KOPT-K1 (cell line): ENCODE data around the gene LINGO1.

Experiments used
- H3K27ac ChIP-seq: fragments of 200-600 bp; sonication (generic); 2 replicates; pipeline ENCODE4 v1.5.1; 2016; ENCODE audit warnings: antibody characterized with exemption, mild to moderate bottlenecking, low read depth, low read length; ENCODE audit not compliant: poor library complexity, severe bottlenecking
- H3K36me3 ChIP-seq: fragments of 200-600 bp; sonication (generic); 2 replicates; pipeline ENCODE4 v1.5.1; 2017; ENCODE audit warnings: antibody characterized with exemption, mild to moderate bottlenecking, low read length, moderate library complexity; ENCODE audit not compliant: insufficient read depth
- H3K9me3 ChIP-seq: fragments of 200-600 bp; sonication (generic); 2 replicates; pipeline ENCODE4 v1.5.1; 2017; ENCODE audit warnings: antibody characterized with exemption, low read length, mild to moderate bottlenecking; ENCODE audit not compliant: insufficient read depth, poor library complexity, severe bottlenecking

LINGO1 gene

DNA sequence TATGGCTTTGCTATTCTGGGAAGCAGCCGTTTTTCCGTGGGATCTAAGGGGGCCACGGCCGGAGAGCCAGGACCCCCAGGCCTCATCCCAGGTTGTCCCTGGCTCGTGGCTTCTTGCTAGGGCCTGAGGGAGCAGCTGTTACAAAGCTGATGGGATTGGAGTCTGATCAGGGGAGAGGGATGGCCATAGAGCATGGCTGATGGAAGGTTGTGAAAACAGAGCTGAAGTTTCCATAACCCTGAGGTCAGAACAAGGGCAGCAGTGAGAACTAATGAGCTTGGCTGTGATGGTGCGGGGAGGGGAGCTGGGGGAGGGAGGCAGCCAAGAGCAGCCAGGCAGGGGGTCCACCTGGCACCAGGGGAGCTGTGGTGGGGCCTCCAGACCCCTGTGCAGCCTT lies 63.0 kb downstream of the LINGO1 start:
- Histone ChIP-seq H3K9me3 (no peaks in the 10 kb centered on the region), H3K36me3 (no peaks in the 10 kb centered on the region), H3K27ac (no peak overlapping the region)

- Histone ChIP-seq H3K9me3 (no peaks in the 10 kb centered on the region), H3K36me3 (no peaks in the 10 kb centered on the region), H3K27ac (no peak overlapping the region)
Observed at GRCh38 chr15:77568973-77569728, 63.6 kb downstream of the LINGO1 start.

DNA sequence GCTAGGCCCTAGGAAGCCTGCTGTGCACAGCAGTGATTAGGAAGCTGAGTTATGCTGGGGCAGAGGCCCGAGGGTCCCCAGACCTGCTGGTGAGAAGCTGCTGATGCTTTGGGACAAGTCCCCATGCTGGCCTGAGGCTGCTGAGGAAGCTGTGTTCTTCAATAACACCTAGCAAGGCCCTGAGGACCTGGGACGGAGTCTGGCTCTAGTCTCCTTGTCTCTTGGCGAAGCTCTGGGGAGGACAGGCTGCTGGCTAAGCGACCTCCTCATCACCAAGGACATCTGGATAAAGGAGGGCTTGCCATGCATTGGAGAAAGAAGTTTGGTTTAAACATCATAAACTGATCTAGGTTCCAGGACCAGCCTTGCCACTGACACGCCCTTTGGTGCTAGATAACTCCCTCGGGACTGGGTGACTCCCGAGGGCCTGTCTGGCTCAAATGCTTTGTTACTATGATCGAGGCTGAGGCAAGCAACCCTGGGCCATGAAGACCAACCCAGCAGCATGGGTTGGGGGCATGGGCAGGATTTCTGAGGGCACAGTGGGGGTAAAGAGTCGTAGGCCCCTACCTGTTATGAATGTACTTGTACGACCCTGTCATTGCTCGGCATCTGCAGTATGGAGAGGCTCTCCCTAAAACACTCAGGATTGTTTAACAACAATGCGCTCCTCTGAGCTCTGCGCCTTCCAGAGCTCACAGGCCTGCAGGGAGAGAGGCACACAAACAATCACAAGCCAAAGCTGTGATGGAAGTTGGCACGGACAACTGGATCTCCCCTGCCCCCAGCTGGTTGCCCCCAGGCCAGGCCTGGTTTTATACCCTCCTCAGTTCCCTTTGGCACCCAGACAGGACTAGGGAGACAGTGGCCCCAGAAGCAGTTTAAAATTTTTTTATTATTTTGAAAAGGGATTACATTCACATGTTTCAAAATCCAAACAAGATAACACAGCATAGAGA lies 64.4 kb downstream of the LINGO1 start:
- Histone ChIP-seq H3K27ac (no peak overlapping the region), H3K36me3 (no peaks in the 10 kb centered on the region), H3K9me3 (no peaks in the 10 kb centered on the region)

DNA sequence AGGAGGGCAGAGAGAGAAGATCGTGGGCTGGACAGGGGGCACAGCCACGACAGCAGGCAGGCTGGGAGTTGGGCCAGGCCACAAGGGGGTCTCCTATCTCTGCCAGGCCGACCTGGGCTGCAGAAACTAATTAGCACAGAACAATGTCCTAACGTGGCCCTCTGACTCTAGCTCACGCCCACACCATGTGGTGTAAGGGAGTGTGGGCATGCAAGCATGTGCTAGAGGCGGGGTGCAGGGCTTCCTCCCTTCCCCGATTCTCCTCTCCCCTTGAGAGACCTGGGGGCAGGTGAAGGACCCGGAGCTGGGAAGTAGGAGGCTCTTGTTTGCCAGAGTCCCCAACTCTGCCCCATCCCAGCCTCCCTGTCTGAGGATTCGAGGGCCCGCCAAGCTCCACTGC lies 65.5 kb downstream of the LINGO1 start:
- H3K27ac ChIP-seq: no peak overlapping the region
- H3K9me3 ChIP-seq: no peaks in the 10 kb centered on the region
- H3K36me3 ChIP-seq: no peaks in the 10 kb centered on the region

GRCh38 chr15:77566092-77566491 lies 66.6 kb downstream of the LINGO1 start:
- H3K36me3 ChIP-seq: no peaks in the 10 kb centered on the region
- H3K27ac ChIP-seq: no peak overlapping the region
- no peaks in the 10 kb centered on the region for H3K9me3 ChIP-seq

DNA sequence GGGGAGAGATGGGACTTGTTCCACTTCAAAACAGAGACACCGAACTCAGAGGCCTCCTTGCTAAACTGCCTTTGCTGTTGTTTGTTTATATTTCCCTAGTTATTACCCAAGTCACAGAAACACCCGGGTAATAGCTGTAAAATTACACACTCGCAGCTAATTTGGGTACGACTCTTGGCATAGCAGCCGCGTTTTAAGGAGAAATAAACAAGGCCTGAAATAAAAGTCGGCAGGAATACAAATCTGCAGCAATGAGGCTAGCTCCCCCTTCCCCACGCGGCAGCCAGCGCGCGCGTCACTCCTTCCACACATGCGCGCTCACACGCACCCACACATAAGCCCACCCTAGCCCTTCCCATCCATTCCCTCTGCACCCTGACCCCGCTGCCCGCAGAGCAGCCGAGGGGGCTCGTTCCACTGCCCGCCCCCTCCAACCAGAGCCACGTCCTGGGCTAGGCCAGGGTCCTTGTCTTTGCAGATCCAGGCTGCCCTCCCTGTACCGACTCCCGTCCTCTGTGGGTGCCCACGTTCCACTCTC lies 67.3 kb downstream of the LINGO1 start:
- no peaks in the 10 kb centered on the region for H3K36me3 ChIP-seq
- H3K9me3 ChIP-seq: no peaks in the 10 kb centered on the region
- H3K27ac ChIP-seq: no peak overlapping the region

- H3K27ac ChIP-seq: no peak overlapping the region
- no peaks in the 10 kb centered on the region for H3K9me3 ChIP-seq
- no peaks in the 10 kb centered on the region for H3K36me3 ChIP-seq
Observed at GRCh38 chr15:77564938-77565337, 67.8 kb downstream of the LINGO1 start.

GRCh38 chr15:77564341-77564740 lies 68.4 kb downstream of the LINGO1 start:
- no peaks in the 10 kb centered on the region for H3K9me3 ChIP-seq
- no peaks in the 10 kb centered on the region for H3K36me3 ChIP-seq
- no peak overlapping the region for H3K27ac ChIP-seq

GRCh38 chr15:77563623-77564156 lies 69.0 kb downstream of the LINGO1 start:
- no peaks in the 10 kb centered on the region for H3K9me3 ChIP-seq
- H3K27ac ChIP-seq: no peak overlapping the region
- no peaks in the 10 kb centered on the region for H3K36me3 ChIP-seq
